DMS153 (cell line): Measurements from ENCODE around the gene SLC39A7.

ENCODE experiments used
- DNase-seq: peaks from one replicate; lab custom pipeline; 2025; lab: John Stamatoyannopoulos, UW

SLC39A7 gene

DNA sequence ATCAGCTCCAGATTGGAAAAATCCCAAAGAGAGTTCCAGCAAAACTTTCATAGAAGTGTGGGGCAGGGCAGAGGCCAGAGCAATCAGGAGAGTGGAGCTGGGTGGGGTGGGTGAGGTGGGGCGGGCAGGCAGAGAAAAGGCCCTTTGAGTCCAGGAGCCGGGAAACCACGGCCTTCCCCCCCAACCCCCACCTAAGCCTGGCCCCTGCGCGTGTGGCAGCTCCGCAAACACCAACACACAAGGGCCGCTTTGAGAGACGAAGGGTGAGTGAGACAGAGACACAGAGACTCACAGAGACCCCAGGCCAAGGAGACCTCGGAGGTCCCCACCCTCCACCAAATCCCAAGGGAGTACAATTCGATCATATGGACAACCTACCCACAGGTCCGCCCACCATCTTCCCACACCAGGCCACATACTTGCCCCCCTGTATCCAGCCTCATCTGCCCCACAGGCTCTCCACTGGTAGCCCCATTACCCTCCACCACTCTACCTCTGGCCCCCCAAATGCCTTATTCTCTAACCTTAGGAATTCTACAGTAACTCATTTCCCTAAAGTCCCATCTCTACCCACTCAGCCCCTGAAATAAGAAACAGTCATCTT lies 10.1 kb upstream of the SLC39A7 start:
- no peak for DNase-seq

DNA sequence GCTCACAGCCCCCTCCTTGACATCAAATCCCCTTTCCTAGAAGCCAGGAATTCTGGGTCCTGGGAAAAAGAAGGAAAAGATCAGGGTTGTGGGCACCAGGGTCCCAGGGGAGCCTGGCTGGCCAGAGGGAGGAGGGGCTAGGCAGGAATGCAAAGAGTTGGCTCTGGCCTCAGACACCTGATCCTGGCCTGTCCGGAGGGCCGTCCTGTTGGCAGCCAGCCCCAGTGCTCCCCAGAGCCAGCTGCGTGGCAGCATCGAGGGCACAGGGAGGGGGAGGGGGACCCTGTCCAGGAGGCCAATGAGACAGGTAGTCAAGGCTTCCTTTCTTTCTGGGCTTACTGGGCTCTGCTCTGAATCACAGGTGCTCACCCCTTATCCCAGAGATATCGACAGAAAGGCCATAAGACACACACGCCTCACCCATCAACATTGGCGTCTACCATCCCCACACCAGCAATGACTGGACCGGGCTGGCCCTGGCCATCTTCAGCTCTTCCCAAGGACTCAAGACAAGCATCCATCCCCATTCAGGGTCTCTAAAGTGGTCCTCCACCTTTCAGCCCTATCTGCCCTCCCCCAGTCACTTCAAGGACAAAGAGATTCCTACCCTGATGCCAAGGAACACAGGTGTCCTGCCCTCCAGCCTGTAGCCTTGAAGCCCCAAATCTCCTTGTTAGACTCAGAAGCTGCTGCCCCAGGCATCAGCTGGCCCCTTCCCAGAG lies 9.1 kb upstream of the SLC39A7 start:
- DNase-seq = no peak

DNA sequence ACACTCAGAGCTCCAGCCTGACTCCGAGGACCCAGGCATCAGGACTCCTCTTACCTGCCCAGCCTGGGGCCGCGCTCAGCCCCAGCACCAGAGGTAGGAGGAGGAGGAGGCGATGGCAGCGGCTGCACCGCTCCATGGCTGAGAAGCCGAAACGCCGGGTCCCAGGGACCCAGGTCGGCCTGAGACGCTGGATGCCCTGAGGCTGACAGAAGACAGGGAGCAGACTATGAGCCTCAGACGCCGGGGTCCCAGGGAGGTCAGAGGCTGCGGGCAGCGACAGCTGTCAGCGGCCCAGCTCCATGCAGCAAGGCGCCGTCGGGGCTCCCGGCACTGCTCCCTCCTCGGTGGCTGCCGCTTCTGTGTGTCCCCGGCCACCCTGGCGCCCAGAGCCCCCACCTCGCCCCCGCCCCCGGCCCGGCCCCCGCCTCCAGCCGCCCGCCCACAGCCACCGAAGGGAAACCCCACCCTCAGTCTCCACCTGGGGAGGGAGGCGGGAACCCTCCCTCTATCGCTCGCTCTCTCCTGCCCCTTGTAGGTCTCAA lies 8.5 kb upstream of the SLC39A7 start, which contains the start of gene COL11A2:
Gene COL11A2, minus strand, starts transcription at position 363 of the 542 bp plus-strand sequence. Its CDS starts 227 bp downstream, at position 136.
- no peak for DNase-seq

DNA sequence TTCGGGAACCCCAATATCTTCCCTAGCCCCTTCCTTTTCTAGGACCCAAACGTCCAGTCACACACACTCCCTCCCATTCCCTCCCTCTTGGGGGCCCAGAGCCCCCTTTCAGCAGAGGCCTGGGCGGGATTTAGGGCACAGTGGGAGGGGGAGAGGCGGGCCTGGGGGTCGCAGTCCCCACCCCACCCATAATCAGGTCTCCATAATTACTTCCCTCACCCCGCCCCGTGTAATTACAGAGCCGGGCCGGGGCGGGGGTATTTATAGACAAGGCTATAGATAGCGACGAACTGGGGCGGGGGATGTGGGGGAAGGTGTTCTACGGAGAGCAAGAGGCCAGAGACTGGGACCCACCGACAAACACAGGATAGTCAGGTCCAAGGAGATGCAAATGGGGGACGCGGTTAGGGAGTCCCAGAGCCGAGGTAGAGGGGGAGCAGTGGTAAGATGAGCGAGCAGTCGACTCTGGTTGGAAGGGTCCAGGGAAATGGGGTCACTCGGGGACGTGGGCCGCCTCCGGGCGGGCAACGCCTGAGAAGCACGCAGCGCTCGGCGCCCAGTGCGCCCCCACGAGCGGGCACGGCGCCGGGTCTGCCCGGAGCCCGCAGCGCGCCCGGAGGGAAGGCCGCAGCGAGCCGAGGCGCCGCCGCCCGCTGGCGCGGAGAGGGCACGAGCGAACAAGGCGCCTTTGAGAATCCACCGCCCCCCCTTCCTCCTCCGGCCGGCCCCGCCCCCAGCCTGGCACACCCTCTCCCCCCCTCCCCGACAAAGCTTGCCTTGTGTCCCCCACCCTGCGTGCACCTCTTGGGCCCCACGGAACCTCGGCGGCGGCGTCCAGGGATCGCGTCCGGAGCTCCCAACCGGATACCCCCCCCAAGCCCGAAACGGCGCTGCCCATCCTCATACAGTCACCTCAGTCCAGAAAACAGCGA lies 7.7 kb upstream of the SLC39A7 start:
- DNase-seq = no peak

DNA sequence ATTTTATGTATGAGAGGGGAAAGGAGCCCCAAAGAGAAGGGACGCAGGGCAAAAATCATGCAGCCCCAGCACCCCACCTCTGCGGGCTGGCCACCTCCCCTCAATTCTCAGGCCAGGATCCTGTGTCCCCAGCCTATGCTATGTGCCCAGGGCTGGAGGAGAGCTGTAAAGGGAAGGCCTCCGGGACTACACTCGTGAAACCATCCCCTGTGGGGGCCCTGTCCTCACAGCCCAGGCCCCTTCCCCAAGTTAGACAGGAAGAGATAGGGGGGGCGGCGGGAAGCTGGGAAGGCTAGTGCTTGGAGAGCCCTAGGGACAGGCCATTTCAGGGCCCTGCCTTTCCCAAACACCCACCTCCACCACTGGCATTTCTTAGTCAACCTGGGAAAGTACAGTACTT lies 7.0 kb upstream of the SLC39A7 start:
- DNase-seq = no peak

DNA sequence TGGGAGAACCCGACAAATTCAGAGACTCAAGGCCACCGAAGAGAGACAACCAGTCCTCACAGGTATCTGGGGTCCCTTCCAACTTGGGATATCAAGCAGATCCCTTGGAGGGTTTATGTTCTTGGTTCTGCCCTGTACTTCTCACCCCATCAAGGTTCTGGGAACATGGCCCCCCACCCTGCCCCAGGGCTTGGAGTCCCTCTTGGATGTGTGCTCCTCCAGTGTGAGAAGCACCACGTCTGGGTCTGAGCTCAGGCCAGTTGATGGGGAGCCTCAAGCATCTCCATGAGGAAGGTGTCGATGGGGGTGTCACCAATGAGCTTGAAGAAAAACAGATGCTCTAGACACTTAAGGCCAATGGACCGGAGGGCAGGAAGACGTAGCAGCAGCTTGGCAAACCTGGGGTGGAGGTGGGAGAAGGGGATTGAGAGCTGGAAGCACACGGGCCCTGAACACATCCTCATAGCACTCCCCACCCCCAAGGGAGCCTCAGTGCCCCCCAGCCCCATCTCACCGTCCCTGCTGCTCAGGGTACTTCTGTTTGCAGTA lies 6.2 kb upstream of the SLC39A7 start:
- no peak for DNase-seq

DNA sequence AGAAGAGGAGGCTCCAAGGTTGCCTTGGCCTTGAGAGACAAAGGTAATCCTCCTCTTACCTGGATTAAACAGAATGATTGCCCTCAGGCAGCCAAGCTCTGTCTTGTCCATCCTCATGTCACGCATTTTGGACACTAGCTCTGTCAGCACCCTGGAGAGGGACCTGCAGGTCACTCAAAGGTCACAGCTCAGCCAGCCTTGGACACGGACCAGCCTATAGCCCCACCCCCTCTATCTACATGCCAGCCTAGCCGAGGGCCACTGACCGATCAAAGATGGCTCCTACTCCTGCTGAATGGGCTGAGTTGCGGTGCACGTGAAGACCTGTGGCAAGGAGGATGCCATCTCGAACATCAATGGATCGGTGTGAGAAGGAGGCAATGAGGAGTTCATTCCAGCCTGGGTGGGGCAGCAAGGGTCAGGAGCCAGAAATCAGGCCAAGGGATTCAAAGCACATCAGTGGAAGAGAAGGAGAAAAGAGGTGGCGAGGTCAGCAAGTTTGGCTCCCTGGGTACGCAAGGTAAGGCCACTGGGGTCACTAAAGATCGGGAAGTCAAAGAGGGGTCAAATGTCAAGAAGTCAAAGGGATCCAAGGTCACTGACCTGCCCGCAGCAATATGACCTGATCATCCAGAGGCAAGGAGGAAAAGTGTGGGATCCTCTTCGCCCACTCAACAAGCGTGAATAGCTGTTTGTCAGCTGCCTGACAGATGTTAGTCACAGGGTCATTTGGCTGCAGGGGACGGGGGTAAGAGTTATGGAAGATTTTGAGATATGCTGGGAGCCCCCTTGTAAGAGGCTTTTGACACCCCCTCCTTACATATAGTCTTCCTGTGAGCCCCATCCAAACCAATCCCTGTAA lies 5.1 kb upstream of the SLC39A7 start:
- DNase-seq = no peak

DNA sequence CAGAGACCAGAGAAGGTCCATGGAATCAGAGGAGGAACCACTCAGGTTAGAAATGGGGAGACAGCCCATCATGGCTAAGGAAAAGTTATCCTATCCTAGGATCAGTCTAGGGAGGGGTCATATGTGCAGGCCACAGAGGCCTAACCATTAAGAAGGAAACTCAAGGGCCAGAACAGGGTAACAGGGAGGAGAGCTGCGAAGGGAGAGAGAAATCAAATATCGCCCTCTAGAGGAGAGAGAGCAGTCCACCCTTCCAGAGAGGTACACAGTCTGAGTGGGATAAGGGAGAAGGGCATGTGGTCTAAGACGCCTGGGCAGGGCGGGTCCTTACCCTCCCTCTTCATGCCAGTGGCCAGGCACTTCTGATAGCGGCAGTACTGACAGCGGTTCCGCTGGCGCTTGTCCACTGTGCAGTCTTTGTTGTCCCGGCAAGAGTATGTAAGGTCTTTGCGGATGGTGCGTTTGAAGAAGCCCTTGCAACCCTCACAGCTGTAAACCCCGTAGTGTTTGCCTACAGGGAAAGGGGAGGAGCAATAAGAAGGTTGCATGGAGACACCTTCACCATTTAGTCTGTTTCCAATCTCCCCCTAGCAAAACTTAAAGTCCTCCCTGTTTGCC lies 3.1 kb upstream of the SLC39A7 start:
- DNase-seq = peak; percentile 15

DNA sequence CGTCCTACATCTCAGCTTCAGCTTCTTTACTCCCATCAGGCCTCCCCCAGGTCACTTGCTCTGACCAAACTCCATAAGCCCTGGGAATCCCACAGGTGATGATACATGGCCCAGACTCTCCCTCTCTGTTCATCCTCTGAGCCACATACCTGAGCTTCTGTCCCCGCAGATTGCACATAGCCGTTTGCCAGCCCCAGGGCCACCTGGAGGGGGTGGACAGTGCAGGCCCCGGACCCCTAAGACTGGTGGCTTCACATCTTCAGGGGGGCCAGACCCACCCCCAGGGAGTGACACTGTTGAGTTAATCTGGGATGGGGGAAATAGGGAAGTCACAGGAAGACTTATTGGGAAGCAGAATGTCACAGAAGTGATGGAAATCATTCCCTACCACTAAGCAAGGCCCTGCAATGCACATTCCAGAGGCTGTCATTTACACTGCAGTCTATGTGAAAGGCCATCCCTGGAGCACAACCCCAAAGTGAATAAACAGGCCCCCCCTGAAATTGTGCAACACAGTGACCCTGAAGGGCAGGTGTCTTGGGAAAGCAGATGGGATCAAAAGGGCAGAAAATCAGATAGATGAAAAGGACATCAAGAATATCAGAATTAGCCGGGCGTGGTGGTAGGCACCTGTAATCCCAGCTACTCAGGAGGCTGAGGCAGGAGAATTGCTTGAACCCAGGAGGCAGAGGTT lies 2.4 kb upstream of the SLC39A7 start:
- DNase-seq = no peak

DNA sequence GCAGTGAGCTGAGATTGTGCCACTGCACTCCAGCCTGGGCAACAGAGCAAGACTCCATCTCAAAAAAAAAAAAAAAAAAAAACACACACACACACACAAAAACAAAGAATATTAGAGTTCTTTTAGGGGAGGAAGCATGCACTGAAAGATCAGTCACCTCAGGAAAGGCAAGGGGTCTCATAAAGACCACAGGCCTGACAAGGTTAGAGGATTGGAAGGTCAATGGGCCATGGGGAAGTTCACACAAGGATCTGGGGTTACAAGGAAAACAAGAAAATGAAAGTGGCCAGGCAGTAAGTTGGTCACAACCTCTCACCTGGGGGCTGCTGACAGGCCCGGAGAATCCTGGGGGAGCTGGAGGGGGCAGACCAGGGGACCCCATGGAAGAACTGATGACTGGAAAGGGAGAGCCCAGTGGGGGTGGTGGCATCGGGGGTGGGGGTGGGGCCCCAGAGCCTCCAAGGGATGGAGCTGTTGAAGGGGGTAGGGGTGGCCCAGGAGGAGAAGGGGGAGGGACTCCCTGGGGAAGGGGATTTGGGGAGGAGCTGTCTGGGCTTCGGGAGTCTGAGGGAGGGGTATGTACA lies 1.7 kb upstream of the SLC39A7 start:
- no peak for DNase-seq

DNA sequence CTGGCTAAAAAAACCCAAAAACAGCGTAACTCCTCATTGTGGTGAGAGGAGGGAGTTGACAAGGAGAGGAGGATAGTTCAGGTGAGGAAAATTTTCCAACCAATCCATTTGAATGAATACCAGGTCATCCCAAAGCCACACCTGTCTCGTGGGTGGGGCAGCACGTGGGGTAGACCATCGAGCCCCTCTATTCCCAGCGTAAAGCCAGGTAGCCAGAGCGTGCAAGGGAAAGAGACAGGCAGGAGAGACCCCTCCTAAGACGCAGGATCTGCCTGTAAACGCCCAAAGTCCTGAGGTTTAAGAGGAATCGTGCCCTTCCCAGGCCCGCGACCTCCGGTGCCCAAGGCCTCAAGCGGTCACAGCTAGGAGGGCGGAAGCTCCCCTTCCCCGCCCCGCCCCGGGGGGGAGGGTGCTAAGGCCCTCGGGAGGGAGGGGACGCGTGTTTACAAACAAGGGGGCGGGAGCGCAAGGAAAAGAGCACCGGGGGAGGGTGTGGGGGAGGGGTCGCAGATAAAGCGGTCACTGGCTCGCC lies 914 bp upstream of the SLC39A7 start:
- no peak for DNase-seq

DNA sequence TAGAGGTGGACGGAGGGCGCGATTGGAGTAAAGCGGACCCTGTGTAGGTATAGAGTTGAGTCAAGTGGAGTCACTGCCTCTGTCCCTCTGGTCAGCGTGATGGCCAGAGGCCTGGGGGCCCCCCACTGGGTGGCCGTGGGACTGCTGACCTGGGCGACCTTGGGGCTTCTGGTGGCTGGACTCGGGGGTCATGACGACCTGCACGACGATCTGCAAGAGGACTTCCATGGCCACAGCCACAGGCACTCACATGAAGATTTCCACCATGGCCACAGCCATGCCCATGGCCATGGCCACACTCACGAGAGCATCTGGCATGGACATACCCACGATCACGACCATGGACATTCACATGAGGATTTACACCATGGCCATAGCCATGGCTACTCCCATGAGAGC lies 479 bp downstream of the SLC39A7 start:
- no peak for DNase-seq

DNA sequence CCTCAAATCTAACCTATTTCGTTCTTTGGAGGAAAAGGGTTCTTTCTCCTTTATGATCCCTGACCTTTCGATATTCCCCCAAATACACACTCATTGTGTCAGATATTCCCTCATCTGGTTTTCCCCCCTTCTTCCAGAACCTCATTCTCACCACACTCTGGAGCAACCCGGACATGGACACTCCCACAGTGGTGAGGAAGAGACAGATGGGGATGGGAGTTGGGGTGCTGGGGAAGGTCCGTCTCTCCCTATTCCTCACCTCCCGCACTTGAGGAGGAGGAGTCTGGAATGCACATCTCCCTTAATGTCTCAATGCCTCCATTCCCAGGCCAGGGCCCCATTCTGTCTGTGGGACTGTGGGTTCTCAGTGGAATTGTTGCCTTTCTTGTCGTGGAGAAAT lies 1.3 kb downstream of the SLC39A7 start:
- DNase-seq = no peak

DNA sequence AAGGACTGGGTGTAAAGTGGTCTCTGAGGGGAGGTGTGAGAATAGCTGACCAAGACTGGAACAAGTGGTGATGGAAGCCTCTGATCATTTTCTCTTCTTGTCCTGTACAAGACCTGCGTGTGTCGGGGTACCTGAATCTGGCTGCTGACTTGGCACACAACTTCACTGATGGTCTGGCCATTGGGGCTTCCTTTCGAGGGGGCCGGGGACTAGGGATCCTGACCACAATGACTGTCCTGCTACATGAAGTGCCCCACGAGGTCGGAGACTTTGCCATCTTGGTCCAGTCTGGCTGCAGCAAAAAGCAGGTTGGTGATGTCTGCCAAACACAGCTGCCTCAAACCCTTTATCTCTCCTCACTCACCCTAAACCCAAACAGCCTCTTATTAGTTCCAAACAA lies 2.1 kb downstream of the SLC39A7 start:
- DNase-seq = no peak

DNA sequence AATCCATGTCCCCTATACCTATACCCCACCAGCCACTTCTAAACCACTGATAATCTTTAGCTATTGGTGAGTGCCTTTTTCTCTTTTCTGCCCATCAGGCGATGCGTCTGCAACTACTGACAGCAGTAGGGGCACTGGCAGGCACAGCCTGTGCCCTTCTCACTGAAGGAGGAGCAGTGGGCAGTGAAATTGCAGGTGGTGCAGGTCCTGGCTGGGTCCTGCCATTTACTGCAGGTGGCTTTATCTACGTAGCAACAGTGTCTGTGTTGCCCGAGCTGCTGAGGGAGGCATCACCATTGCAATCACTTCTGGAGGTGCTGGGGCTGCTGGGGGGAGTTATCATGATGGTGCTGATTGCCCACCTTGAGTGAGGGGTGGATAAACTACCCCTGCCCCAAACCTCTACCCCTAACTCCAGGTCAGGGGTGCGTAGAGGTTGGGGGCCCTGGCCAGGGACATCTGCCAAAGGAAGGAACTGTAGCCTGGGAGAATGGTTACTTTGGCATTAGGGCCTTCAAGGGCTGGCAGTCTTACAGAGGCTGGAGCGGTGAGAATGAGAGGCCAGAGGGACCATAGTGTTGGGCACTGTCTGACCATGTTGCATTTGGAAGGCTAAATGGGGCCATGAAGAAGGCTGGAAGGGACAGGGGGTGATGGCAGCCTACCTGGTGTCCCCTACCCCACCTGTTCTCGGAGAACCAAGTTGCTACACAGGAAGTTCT lies 2.9 kb downstream of the SLC39A7 start:
- no peak for DNase-seq

DNA sequence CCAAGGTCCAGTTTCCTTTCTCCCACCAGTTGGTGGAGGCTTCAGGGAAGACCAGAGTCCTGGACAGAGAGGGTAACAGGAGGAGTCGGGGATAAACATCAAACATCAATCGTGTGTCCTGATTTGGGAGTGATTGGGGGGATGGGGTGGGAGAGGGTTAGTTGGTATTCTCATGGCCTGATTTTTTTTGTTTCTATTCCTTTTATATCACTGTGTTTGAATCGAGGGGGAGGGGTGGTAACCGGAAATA lies 3.4 kb downstream of the SLC39A7 start:
- DNase-seq = no peak

DNA sequence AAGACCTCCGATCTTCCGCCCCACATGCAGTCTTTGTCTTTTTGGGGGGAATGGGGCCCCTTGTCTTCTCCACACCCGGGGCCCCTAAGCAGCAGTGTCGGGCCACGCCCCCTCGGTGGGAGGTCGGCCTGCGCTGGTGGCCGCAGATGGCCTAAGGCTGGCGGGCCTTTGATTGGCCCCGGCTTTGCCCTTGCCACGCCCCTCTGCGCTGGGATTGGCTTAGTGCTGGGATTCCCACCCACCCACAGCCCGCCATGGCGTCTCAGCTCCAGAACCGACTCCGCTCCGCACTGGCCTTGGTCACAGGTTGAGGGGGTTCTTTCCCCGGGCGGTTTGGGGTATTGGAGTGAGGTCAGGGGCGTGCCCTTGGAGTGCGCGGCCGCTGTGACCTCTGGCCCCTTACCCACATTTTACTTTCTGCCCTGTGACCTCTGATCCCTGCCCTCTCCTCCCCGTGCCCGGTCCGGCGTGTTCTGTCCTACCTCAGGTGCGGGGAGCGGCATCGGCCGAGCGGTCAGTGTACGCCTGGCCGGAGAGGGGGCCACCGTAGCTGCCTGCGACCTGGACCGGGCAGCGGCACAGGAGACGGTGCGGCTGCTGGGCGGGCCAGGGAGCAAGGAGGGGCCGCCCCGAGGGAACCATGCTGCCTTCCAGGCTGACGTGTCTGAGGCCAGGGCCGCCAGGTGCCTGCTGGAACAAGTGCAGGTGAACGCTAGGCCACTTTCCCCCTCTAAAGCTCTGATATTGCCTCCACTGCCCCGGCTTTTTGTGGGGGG lies 3.9 kb downstream of the SLC39A7 start, which contains the start of gene HSD17B8:
Gene HSD17B8, plus strand, starts transcription at position 241 of the 776 bp plus-strand sequence. Its CDS starts 14 bp downstream, at position 255.
- DNase-seq = peak; percentile 77
